Subcutaneous abdominal adipose tissue (tissue), 5 donors: ENCODE measurements around the gene GNAS.

Experiments used
- H3K27ac ChIP-seq: one replicate; pipeline ENCODE4 v1.7.0; 2013; ENCODE audit warnings: low read depth, mild to moderate bottlenecking, inconsistent platforms, low read length, moderate library complexity
- H3K27me3 ChIP-seq, 5 donors: one replicate each; pipeline ENCODE4 v1.7.0; 2013; ENCODE audit warnings: low read length in 5 of 5, inconsistent platforms in 1 of 5; ENCODE audit not compliant: control insufficient read depth in 5 of 5, insufficient read depth in 4 of 5
- H3K36me3 ChIP-seq, 5 donors: one replicate each; pipeline ENCODE4 v1.7.0; 2013; ENCODE audit warnings: low read length in 5 of 5; ENCODE audit not compliant: control insufficient read depth in 5 of 5, insufficient read depth in 5 of 5
- H3K4me1 ChIP-seq, 5 donors: one replicate each; pipeline ENCODE4 v1.7.0; 2013; ENCODE audit warnings: low read length in 5 of 5, mild to moderate bottlenecking in 3 of 5, moderate library complexity in 1 of 5; ENCODE audit not compliant: control insufficient read depth in 5 of 5, insufficient read depth in 5 of 5
- H3K4me3 ChIP-seq, 5 donors: one replicate each; pipeline ENCODE4 v1.7.0; 2013; ENCODE audit warnings: low read length in 5 of 5, low read depth in 1 of 5
- H3K9ac ChIP-seq, 5 donors: one replicate each; pipeline ENCODE4 v1.7.0; 2013; ENCODE audit warnings: low read length in 5 of 5, mild to moderate bottlenecking in 4 of 5, moderate library complexity in 3 of 5
- H3K9me3 ChIP-seq, 5 donors: one replicate each; pipeline ENCODE4 v1.7.0; 2013; ENCODE audit warnings: low read length in 5 of 5; ENCODE audit not compliant: control insufficient read depth in 5 of 5
- donor health status: healthy.
- donor health status: healthy.
- donor health status: healthy.
- donor health status: healthy.
- donor health status: healthy.

The GNAS gene

GRCh38 chr20:58876437-58876836 lies 23.9 kb downstream of the GNAS start:
- H3K4me1 ChIP-seq: peaks cover 0 to 3% (median 0%) of the 10 kb centered on the region in 5 donors

GRCh38 chr20:58877050-58877975 lies 24.8 kb downstream of the GNAS start:
- Histone ChIP-seq H3K27me3 (no peaks in the 10 kb centered on the region), H3K36me3 (no peaks in the 10 kb centered on the region), H3K27ac (no peak overlapping the region), H3K9me3 (no peaks in the 10 kb centered on the region), H3K4me1 (peaks cover 0 to 3% (median 0%) of the 10 kb centered on the region in 5 donors), H3K9ac (no peak overlapping the region), H3K4me3 (no peak overlapping the region)

More at GRCh38 chr20:58876437-58876836, 23.9 kb downstream of the GNAS start:
- no peak overlapping the region for H3K9ac ChIP-seq
- no peaks in the 10 kb centered on the region for H3K9me3 ChIP-seq
- H3K36me3 ChIP-seq: no peaks in the 10 kb centered on the region
- no peak overlapping the region for H3K27ac ChIP-seq
- no peak overlapping the region for H3K4me3 ChIP-seq
- no peaks in the 10 kb centered on the region for H3K27me3 ChIP-seq

DNA sequence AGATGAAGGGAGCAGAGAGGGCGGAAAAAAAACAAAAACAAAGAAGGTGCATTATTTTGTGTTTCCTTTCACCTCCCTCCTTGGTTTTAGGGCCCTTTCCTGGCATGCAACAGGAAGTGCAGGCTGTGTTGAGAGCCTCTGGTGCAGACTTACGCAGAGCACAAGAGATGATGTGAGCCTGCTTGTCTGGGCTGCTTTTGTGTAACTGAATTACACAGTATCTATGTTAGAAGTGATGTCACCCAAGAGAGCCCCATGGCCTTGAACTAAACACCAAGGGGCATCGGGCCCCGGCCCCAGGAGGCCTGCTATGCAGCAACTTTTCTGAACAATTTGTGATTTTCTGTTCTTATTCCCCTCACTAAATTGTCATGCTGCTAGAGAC lies 25.5 kb downstream of the GNAS start:
- no peaks in the 10 kb centered on the region for H3K27me3 ChIP-seq
- H3K4me3 ChIP-seq: no peak overlapping the region
- H3K4me1 ChIP-seq: no peaks in the 10 kb centered on the region
- H3K9me3 ChIP-seq: no peaks in the 10 kb centered on the region
- H3K9ac ChIP-seq: no peak overlapping the region
- no peaks in the 10 kb centered on the region for H3K36me3 ChIP-seq
- H3K27ac ChIP-seq: no peak overlapping the region

DNA sequence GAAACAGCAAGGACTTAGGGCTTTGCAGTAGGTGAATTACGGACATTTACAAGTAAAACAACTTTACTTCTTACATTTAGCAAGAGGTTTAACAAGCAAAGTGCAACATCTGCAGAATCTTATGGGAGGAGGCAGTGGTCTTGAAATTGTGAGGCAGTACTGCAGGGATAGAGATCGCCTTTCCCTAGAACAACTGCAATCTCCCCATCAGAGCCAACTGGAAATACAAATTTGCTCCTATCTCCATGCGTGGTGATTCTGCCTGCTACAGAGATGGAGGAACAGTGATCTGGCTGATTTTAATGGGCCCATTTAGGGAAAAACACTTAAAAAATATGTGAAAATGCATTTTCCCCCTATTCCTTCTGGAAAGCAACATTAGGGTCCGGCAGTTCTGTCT lies 25.9 kb downstream of the GNAS start:
- Histone ChIP-seq H3K4me1 (no peaks in the 10 kb centered on the region), H3K27ac (no peak overlapping the region), H3K4me3 (no peak overlapping the region), H3K9ac (no peak overlapping the region), H3K36me3 (no peaks in the 10 kb centered on the region), H3K27me3 (no peaks in the 10 kb centered on the region), H3K9me3 (no peaks in the 10 kb centered on the region)

GRCh38 chr20:58880441-58880840 lies 27.9 kb downstream of the GNAS start:
- no peak overlapping the region for H3K9ac ChIP-seq
- H3K36me3 ChIP-seq: no peaks in the 10 kb centered on the region
- H3K27me3 ChIP-seq: no peaks in the 10 kb centered on the region
- H3K4me3 ChIP-seq: no peak overlapping the region
- peaks cover 0 to 4% (median 0%) of the 10 kb centered on the region in 5 donors for H3K9me3 ChIP-seq
- H3K27ac ChIP-seq: no peak overlapping the region
- H3K4me1 ChIP-seq: no peaks in the 10 kb centered on the region

DNA sequence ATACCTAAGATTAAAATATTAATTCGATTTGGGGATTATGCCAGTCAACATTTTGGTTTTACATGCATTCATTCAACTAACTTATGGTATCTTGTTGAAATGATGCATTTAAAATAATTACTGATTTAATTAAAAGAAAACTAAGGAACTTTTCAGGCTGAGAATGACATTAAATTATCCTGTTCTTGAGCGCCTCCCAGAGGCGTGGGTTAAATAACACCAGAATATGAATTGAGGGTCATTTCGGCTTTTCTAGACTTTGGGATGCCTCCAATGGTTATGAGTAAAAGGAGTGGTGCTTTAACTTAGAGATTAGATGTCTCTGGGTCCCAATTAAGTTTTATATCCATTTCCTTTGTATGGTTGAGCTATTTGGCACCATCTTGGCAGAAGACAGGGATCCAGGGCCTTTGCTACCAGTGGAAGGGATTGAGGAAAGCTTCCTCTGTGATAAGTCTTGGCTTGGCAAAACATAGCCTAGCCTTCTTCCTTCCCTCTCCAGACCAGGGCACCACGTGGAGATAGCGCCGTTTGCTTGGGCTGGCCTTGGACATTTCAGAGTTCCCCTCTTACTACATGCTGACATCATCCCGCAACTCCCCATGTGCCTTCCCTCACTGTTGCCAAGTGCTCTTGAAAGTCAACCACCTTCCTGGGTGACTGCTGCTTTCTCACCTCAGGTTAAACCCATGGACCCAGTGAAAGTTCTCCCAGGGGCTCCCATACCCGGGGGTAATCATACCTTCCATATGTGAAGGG lies 28.7 kb downstream of the GNAS start:
- no peak overlapping the region for H3K4me3 ChIP-seq
- no peak overlapping the region for H3K27ac ChIP-seq
- no peaks in the 10 kb centered on the region for H3K4me1 ChIP-seq
- H3K9ac ChIP-seq: no peak overlapping the region
- H3K36me3 ChIP-seq: no peaks in the 10 kb centered on the region
- H3K27me3 ChIP-seq: no peaks in the 10 kb centered on the region
- H3K9me3 ChIP-seq: peaks cover 0 to 4% (median 0%) of the 10 kb centered on the region in 5 donors

DNA sequence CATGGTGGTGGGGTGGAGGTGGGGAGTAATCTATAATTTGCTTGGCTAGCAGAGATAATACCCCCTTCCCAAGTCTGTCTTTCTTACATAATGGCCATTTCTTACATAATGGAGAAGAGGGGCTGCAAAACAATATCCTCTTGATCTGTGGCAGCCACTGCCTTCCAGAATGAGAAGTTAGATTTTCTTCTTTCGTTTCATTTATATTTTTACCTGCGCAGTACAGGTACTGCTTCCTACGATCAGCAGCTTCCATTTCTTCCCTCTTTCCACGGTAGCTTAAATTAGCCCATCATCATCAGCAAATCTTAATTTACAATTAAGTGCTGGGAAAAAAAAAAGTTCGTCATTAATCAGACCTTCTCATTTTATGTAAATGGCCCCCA lies 30.2 kb downstream of the GNAS start:
- Histone ChIP-seq H3K9me3 (peaks cover 0 to 4% (median 0%) of the 10 kb centered on the region in 5 donors), H3K27ac (no peak overlapping the region), H3K27me3 (no peaks in the 10 kb centered on the region), H3K9ac (no peak overlapping the region), H3K4me3 (no peak overlapping the region), H3K4me1 (peaks cover 0 to 1% (median 0%) of the 10 kb centered on the region in 5 donors), H3K36me3 (no peaks in the 10 kb centered on the region)

GRCh38 chr20:58883241-58883691 lies 30.8 kb downstream of the GNAS start:
- H3K4me3 ChIP-seq: no peak overlapping the region
- H3K27me3 ChIP-seq: no peaks in the 10 kb centered on the region
- peaks cover 0 to 7% (median 6%) of the 10 kb centered on the region in 5 donors for H3K4me1 ChIP-seq
- H3K27ac ChIP-seq: no peak overlapping the region
- H3K9ac ChIP-seq: no peak overlapping the region
- no peaks in the 10 kb centered on the region for H3K36me3 ChIP-seq
- H3K9me3 ChIP-seq: peaks cover 0 to 4% (median 0%) of the 10 kb centered on the region in 5 donors

GRCh38 chr20:58884966-58885365 lies 32.5 kb downstream of the GNAS start:
- peaks cover 0 to 10% (median 7%) of the 10 kb centered on the region in 5 donors for H3K4me1 ChIP-seq
- no peak overlapping the region for H3K27ac ChIP-seq
- no peaks in the 10 kb centered on the region for H3K27me3 ChIP-seq
- no peak overlapping the region for H3K4me3 ChIP-seq
- no peaks in the 10 kb centered on the region for H3K36me3 ChIP-seq
- peaks cover 0 to 4% (median 0%) of the 10 kb centered on the region in 5 donors for H3K9me3 ChIP-seq
- H3K9ac ChIP-seq: no peak overlapping the region

DNA sequence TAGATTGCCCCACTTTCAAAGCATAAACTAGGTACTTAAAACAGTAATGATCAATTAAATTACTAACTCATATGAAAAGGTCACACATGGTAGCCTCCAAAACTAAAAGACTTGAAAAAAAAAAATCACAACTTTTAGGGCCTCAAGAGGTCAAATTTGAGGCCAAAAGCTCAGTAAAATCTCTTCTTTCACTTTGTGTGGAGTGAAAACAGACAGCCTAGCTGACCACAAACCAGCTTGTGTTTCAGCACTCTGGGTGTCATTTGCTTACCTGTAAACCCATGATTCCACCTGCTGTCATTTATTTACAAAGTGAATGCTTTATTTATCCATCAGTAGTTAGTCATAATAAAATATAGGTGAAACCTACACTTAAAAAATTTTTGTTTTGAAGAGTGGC lies 34.0 kb downstream of the GNAS start:
- Histone ChIP-seq H3K9ac (no peak overlapping the region), H3K4me1 (peaks cover 0 to 15% (median 10%) of the 10 kb centered on the region in 5 donors), H3K9me3 (peaks cover 0 to 4% (median 0%) of the 10 kb centered on the region in 5 donors), H3K27me3 (no peaks in the 10 kb centered on the region), H3K4me3 (no peak overlapping the region), H3K36me3 (no peaks in the 10 kb centered on the region), H3K27ac (no peak overlapping the region)
